ENCODE data around the gene CD99. TPM values are rescaled to one million over a fixed set of nuclear protein-coding genes. Genes with fewer than 3 reads are reported as not detected.

CD99 gene, protein sequence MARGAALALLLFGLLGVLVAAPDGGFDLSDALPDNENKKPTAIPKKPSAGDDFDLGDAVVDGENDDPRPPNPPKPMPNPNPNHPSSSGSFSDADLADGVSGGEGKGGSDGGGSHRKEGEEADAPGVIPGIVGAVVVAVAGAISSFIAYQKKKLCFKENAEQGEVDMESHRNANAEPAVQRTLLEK
- total RNA-seq (100 to 1,000 TPM in 4 of 6 donors, 10 to 100 TPM in 2; 64.5 to 157 (median 126) TPM), polyA plus RNA-seq (100 to 1,000 TPM; 207 to 432 TPM)

DNA sequence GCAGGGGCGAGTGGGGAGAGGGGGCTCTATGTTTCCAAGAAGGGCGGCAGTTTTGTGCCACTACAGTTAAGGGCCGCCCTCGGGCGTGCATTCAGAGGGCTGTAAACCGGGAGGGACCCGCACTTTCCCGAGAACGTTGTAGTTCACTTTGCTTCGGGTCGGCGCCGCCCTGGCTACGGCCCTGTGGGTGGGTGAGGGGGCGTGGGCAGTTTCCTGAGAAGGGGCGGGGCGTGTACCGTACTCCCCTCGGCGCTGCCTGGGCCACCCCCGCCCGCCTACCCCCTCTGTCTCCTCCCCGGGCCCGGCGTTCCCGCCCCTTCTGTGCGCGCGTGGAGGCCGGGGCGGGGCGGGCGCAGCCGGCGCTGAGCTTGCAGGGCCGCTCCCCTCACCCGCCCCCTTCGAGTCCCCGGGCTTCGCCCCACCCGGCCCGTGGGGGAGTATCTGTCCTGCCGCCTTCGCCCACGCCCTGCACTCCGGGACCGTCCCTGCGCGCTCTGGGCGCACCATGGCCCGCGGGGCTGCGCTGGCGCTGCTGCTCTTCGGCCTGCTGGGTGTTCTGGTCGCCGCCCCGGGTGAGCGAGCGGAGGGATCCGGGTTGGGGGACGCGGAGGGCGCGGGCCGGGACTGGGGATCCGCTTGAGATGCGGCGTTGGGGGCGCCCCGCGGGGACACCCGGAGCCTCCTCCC, at the start of gene CD99:
TSS of gene CD99 (plus strand) at position 440 of the 687 bp plus-strand sequence. CDS start at position 506, 66 bp downstream.
- TF ChIP-seq, protein P1, sequence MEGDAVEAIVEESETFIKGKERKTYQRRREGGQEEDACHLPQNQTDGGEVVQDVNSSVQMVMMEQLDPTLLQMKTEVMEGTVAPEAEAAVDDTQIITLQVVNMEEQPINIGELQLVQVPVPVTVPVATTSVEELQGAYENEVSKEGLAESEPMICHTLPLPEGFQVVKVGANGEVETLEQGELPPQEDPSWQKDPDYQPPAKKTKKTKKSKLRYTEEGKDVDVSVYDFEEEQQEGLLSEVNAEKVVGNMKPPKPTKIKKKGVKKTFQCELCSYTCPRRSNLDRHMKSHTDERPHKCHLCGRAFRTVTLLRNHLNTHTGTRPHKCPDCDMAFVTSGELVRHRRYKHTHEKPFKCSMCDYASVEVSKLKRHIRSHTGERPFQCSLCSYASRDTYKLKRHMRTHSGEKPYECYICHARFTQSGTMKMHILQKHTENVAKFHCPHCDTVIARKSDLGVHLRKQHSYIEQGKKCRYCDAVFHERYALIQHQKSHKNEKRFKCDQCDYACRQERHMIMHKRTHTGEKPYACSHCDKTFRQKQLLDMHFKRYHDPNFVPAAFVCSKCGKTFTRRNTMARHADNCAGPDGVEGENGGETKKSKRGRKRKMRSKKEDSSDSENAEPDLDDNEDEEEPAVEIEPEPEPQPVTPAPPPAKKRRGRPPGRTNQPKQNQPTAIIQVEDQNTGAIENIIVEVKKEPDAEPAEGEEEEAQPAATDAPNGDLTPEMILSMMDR (IDR thresholded peaks at IDR 0.05), result no peak
- H3K4me1 ChIP-seq, result peaks cover 0 to 8% (median 0%) of the 10 kb centered on the region in 3 donors
- FAIRE-seq, result no peak
- whole genome bisulfite sequencing, 2 donors, result 0% methylated on average over 52 to 73 of the region's 73 CpGs
- no peaks in the 10 kb centered on the region for H3K9me3 ChIP-seq
- peak; percentile 88 to 94 (median 92) for ATAC-seq
- no peaks in the 10 kb centered on the region for H3K27me3 ChIP-seq
- H3K27ac ChIP-seq, result peak within 1 kb of the TSS; percentile 65 to 88 (median 80)
- peak within 1 kb of the TSS; percentile 64 to 95 (median 88) for H3K4me3 ChIP-seq
- DNase-seq, result peak; percentile 88 to 94 (median 92)
- no peaks in the 10 kb centered on the region for H3K36me3 ChIP-seq
- intact Hi-C loops (cut with DNase I), result no loop called here

DNA sequence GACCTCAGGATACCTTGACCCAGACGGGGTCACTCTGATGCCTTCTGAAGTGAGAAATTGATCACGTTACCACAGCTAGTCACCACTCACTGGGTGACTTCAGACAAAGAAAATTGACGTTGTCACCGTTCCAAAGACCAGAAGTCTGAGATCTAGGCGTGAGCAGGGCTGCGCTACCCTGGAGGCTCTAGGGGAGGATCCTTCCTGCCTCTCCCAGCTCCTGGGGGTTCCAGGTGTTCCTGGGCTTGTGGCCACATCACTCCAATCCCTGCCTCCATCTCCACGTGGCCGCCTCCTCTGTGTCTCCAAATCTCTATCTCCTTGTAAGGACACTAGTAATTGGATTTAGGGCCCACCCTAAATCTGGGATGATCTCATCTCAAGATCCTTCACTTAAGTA, 48.9 kb upstream of the CD99 start:
- TF ChIP-seq, protein P1 (IDR thresholded peaks at IDR 0.05), result no peak
- Histone ChIP-seq H3K4me1 (no peaks in the 10 kb centered on the region), H3K4me3 (no peak overlapping the region), H3K9me3 (no peaks in the 10 kb centered on the region), H3K27ac (no peak overlapping the region), H3K36me3 (no peaks in the 10 kb centered on the region), H3K27me3 (no peaks in the 10 kb centered on the region)
- no peak for ATAC-seq
- no peak for FAIRE-seq
- WGBS, 2 donors, result 89 to 92% methylated on average over 8 of the region's 8 CpGs
- no peak for DNase-seq
- intact Hi-C loops (cut with DNase I), result loop anchor here in 2 of 3 donors (10.0 kb wide), 2 partner anchors 163 to 183 kb away; partner anchors contain the start of gene GYG2 (in 1 of the 2)

DNA sequence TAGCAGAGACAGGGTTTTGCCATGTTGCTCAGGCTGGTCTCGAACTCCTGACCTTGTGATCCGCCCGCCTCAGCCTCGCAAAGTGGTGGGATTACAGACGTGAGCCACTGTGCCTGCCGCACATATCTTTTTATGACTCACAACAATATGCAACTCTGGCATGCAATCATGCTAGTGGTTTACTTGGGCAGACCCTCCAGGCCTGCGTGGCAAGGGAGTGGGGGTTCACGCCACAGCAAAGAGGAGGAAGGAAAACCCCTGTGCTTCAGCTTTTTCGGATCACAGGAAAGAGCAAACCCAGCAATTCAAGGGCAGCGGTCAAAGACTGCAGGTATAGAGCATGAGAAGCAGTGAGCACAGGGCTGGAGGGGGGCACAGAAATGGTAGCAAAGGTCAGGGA, 48.3 kb upstream of the CD99 start:
- Histone ChIP-seq H3K4me1 (no peaks in the 10 kb centered on the region), H3K9me3 (no peaks in the 10 kb centered on the region), H3K27me3 (no peaks in the 10 kb centered on the region), H3K4me3 (no peak overlapping the region), H3K36me3 (no peaks in the 10 kb centered on the region), H3K27ac (no peak overlapping the region)
- TF ChIP-seq, protein P1 (IDR thresholded peaks at IDR 0.05), result no peak
- DNase-seq, result no peak
- no peak for FAIRE-seq
- ATAC-seq, result no peak
- WGBS, 2 donors, result 81 to 88% methylated on average over 10 of the region's 10 CpGs
- intact Hi-C loops (cut with DNase I), result loop anchor here in 2 of 3 donors (10.0 kb wide), 2 partner anchors 162 to 182 kb away; partner anchors contain the start of gene GYG2 (in 1 of the 2)

DNA sequence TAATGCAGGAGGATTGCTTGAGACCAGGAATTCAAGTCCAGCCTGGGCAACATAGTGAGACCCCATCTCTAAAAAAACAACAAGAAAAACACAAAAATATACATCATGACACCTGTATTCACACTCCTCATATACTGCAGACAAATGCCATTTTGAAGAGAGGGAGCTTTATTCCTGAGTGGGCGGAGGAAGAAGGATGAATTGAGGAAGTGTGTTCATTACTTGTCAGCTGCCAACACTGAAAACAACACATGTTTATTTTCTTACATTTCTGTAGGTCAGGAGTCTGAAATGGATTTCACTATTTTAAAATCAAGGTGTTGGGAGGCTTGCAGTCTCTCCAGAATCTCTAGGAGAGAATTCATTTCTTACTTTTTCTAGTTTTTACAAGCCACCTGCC, 47.2 kb upstream of the CD99 start:
- FAIRE-seq, result no peak
- no peak for ATAC-seq
- Histone ChIP-seq H3K27ac (no peak overlapping the region), H3K9me3 (no peaks in the 10 kb centered on the region), H3K27me3 (no peaks in the 10 kb centered on the region), H3K4me3 (no peak overlapping the region), H3K4me1 (no peaks in the 10 kb centered on the region), H3K36me3 (no peaks in the 10 kb centered on the region)
- no peak for DNase-seq
- TF ChIP-seq, protein P1 (IDR thresholded peaks at IDR 0.05), result no peak
- 82 to 100% methylated on average over 1 of the region's 1 CpG for WGBS, 2 donors
- intact Hi-C loops (cut with DNase I), result loop anchor here in 2 of 3 donors (10.0 kb wide), 2 partner anchors 161 to 181 kb away; partner anchors contain the start of gene GYG2 (in 1 of the 2)
